ENCODE results near the gene ISOC1.

The ISOC1 gene

GRCh38 chr5:129079496-129079895 is 15.1 kb upstream of the ISOC1 start:
- ATAC-seq: no peak
- no peak for TF ChIP-seq ZFP3 (CRISPR knock-in tag; IDR thresholded peaks at IDR 0.05)
- TF ChIP-seq, protein P1, sequence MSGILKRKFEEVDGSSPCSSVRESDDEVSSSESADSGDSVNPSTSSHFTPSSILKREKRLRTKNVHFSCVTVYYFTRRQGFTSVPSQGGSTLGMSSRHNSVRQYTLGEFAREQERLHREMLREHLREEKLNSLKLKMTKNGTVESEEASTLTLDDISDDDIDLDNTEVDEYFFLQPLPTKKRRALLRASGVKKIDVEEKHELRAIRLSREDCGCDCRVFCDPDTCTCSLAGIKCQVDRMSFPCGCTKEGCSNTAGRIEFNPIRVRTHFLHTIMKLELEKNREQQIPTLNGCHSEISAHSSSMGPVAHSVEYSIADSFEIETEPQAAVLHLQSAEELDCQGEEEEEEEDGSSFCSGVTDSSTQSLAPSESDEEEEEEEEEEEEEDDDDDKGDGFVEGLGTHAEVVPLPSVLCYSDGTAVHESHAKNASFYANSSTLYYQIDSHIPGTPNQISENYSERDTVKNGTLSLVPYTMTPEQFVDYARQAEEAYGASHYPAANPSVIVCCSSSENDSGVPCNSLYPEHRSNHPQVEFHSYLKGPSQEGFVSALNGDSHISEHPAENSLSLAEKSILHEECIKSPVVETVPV (CRISPR knock-in tag; IDR thresholded peaks at IDR 0.05): no peak
- no peak for TF ChIP-seq TOX (CRISPR knock-in tag; IDR thresholded peaks at IDR 0.05; ENCODE audit: borderline replicate concordance)
- TF ChIP-seq RARB (CRISPR knock-in tag; IDR thresholded peaks at IDR 0.05): no peak
- TF ChIP-seq ZNF70 (CRISPR knock-in tag; IDR thresholded peaks at IDR 0.05): no peak
- no peak for TF ChIP-seq ZNF565 (CRISPR knock-in tag; conservative IDR thresholded peaks at IDR 0.05; ENCODE audit: low read depth)
- TF ChIP-seq ESRRG (CRISPR knock-in tag; IDR thresholded peaks at IDR 0.05): no peak
- no peak for TF ChIP-seq CREB5 (CRISPR knock-in tag; IDR thresholded peaks at IDR 0.05; ENCODE audit: low read depth)
- TF ChIP-seq ISL1 (CRISPR knock-in tag; IDR thresholded peaks at IDR 0.05): no peak
- TF ChIP-seq GLIS3 (CRISPR knock-in tag; IDR thresholded peaks at IDR 0.05): no peak
- TF ChIP-seq OSR1 (CRISPR knock-in tag; IDR thresholded peaks at IDR 0.05): no peak
- no peak for TF ChIP-seq SNAI2 (CRISPR knock-in tag; IDR thresholded peaks at IDR 0.05)
- TF ChIP-seq, protein P2, sequence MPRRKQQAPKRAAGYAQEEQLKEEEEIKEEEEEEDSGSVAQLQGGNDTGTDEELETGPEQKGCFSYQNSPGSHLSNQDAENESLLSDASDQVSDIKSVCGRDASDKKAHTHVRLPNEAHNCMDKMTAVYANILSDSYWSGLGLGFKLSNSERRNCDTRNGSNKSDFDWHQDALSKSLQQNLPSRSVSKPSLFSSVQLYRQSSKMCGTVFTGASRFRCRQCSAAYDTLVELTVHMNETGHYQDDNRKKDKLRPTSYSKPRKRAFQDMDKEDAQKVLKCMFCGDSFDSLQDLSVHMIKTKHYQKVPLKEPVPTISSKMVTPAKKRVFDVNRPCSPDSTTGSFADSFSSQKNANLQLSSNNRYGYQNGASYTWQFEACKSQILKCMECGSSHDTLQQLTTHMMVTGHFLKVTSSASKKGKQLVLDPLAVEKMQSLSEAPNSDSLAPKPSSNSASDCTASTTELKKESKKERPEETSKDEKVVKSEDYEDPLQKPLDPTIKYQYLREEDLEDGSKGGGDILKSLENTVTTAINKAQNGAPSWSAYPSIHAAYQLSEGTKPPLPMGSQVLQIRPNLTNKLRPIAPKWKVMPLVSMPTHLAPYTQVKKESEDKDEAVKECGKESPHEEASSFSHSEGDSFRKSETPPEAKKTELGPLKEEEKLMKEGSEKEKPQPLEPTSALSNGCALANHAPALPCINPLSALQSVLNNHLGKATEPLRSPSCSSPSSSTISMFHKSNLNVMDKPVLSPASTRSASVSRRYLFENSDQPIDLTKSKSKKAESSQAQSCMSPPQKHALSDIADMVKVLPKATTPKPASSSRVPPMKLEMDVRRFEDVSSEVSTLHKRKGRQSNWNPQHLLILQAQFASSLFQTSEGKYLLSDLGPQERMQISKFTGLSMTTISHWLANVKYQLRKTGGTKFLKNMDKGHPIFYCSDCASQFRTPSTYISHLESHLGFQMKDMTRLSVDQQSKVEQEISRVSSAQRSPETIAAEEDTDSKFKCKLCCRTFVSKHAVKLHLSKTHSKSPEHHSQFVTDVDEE (CRISPR knock-in tag; IDR thresholded peaks at IDR 0.05): no peak

DNA sequence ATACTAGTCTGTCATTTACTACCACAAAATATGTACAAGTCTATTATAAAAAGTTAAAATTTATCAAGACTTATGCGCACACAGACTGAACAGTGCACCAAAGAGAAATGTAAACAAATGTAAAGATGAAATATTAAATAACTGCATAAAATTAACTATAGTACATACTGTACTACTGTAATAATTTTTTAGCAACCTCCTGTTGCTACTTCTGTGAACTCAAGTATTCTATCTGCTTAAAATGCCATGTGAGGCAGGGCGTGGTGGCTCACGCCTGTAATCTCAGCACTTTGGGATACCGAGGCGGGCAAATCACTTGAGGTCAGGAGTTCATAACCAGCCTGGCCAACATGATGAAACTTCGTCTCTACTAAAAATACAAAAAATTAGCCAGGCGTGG is 13.8 kb upstream of the ISOC1 start:
- ATAC-seq: no peak
- TF ChIP-seq ZNF8 (CRISPR knock-in tag; IDR thresholded peaks at IDR 0.05) (no peak), ZFP3 (CRISPR knock-in tag; IDR thresholded peaks at IDR 0.05) (no peak), OSR1 (CRISPR knock-in tag; IDR thresholded peaks at IDR 0.05) (no peak)
- TF ChIP-seq, protein P1 (CRISPR knock-in tag; IDR thresholded peaks at IDR 0.05): no peak

- ATAC-seq: no peak
- no peak for TF ChIP-seq ZNF8 (CRISPR knock-in tag; IDR thresholded peaks at IDR 0.05)
- no peak for TF ChIP-seq ISL1 (CRISPR knock-in tag; IDR thresholded peaks at IDR 0.05)
- TF ChIP-seq, protein P1 (CRISPR knock-in tag; IDR thresholded peaks at IDR 0.05): no peak
- TF ChIP-seq ARNTL (CRISPR knock-in tag; IDR thresholded peaks at IDR 0.05; ENCODE audit: borderline replicate concordance, low read depth): no peak
- TF ChIP-seq RARB (CRISPR knock-in tag; IDR thresholded peaks at IDR 0.05): no peak
- no peak for TF ChIP-seq TCF4 (CRISPR knock-in tag; IDR thresholded peaks at IDR 0.05; ENCODE audit: borderline replicate concordance)
- no peak for TF ChIP-seq PPARA (CRISPR knock-in tag; IDR thresholded peaks at IDR 0.05; ENCODE audit: borderline replicate concordance)
- TF ChIP-seq, protein P3, sequence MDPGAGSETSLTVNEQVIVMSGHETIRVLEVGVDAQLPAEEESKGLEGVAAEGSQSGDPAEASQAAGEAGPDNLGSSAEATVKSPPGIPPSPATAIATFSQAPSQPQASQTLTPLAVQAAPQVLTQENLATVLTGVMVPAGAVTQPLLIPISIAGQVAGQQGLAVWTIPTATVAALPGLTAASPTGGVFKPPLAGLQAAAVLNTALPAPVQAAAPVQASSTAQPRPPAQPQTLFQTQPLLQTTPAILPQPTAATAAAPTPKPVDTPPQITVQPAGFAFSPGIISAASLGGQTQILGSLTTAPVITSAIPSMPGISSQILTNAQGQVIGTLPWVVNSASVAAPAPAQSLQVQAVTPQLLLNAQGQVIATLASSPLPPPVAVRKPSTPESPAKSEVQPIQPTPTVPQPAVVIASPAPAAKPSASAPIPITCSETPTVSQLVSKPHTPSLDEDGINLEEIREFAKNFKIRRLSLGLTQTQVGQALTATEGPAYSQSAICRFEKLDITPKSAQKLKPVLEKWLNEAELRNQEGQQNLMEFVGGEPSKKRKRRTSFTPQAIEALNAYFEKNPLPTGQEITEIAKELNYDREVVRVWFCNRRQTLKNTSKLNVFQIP (CRISPR knock-in tag; IDR thresholded peaks at IDR 0.05; ENCODE audit: borderline replicate concordance, low read depth): no peak
- no peak for TF ChIP-seq ZNF565 (CRISPR knock-in tag; conservative IDR thresholded peaks at IDR 0.05; ENCODE audit: low read depth)
- TF ChIP-seq CREB5 (CRISPR knock-in tag; IDR thresholded peaks at IDR 0.05; ENCODE audit: low read depth): no peak
- no peak for TF ChIP-seq TOX (CRISPR knock-in tag; IDR thresholded peaks at IDR 0.05; ENCODE audit: borderline replicate concordance)
- TF ChIP-seq OSR1 (CRISPR knock-in tag; IDR thresholded peaks at IDR 0.05): no peak
- no peak for TF ChIP-seq ZFP30 (CRISPR knock-in tag; IDR thresholded peaks at IDR 0.05)
- TF ChIP-seq BACH2 (CRISPR knock-in tag; IDR thresholded peaks at IDR 0.05; ENCODE audit: borderline replicate concordance): no peak
- no peak for TF ChIP-seq GLIS3 (CRISPR knock-in tag; IDR thresholded peaks at IDR 0.05)
- no peak for TF ChIP-seq SNAI2 (CRISPR knock-in tag; IDR thresholded peaks at IDR 0.05)
- no peak for TF ChIP-seq ZFP3 (CRISPR knock-in tag; IDR thresholded peaks at IDR 0.05)
- TF ChIP-seq ZNF70 (CRISPR knock-in tag; IDR thresholded peaks at IDR 0.05): no peak
- no peak for TF ChIP-seq CSDC2 (CRISPR knock-in tag; IDR thresholded peaks at IDR 0.05)
Measured at GRCh38 chr5:129082225-129083136, 12.1 kb upstream of the ISOC1 start.
